Colonic mucosa (tissue), 4 donors: ENCODE measurements around the gene ZFP1. TPM values are rescaled to one million over a fixed set of nuclear protein-coding genes. Genes with fewer than 3 reads are reported as not detected.

Source experiments
- DNase-seq: peaks from one replicate; pipeline ENCODE4 v3.0.0-alpha.2; 2020
- H3K27ac ChIP-seq: fragments of 200-600 bp; one replicate; pipeline ENCODE4 v1.8.0; 2021
- H3K27me3 ChIP-seq: fragments of 200-600 bp; one replicate; pipeline ENCODE4 v1.8.0; 2021
- H3K36me3 ChIP-seq: fragments of 200-600 bp; one replicate; pipeline ENCODE4 v1.8.0; 2021
- H3K4me1 ChIP-seq: fragments of 200-600 bp; one replicate; pipeline ENCODE4 v1.8.0; 2021; ENCODE audit warnings: mild to moderate bottlenecking
- H3K4me3 ChIP-seq: fragments of 200-600 bp; one replicate; pipeline ENCODE4 v1.8.0; 2021
- H3K9ac ChIP-seq, 2 donors: one replicate each; pipeline ENCODE4 v1.7.0; 2013; ENCODE audit warnings: control low read depth in 2 of 2, low read depth in 2 of 2, low read length in 2 of 2
- H3K9me3 ChIP-seq: fragments of 200-600 bp; one replicate; pipeline ENCODE4 v1.8.0; 2021
- CTCF ChIP-seq: fragments of 200-600 bp; IDR thresholded peaks from one replicate; pipeline ENCODE4 v1.8.0; 2022; ENCODE audit warnings: antibody characterized with exemption, mild to moderate bottlenecking
- intact Hi-C: fragments of 100-400 bp; cut with DNase I; formaldehyde crosslinking; loops from one replicate; pipeline ENCODE4 v1.14.1; 2022
- total RNA-seq, 2 donors: library from RNA; stranded (reverse); fragmentation: NEBNext Ultra II Directional in 1 of 2; extraction: Animal tissue kit (Norgen Biotek cat#: 25700) in 1 of 2; gene quantifications; one replicate each; pipeline ENCODE4 v1.2.1, GENCODE V29; 2021
- donor health status: healthy.
- donor health status: DM: no; HTN: no; CAD: no.
- donor health status: DM: no; HTN: no; CAD: no.

ZFP1 gene
- total RNA-seq, 2 donors from 2014 or later: 4.3 to 9.9 TPM

- no peak for TF ChIP-seq CTCF
- no peak overlapping the region for H3K27ac ChIP-seq
- intact Hi-C loops: loop anchor here (10.0 kb wide), 1 partner anchor 191 kb away; no protein-coding TSS in a partner anchor
- H3K4me3 ChIP-seq: no peak overlapping the region
- H3K4me1 ChIP-seq: no peaks in the 10 kb centered on the region
- no peak overlapping the region for H3K9ac ChIP-seq
- no peaks in the 10 kb centered on the region for H3K36me3 ChIP-seq
- DNase-seq: no peak
- no peaks in the 10 kb centered on the region for H3K27me3 ChIP-seq
- no peaks in the 10 kb centered on the region for H3K9me3 ChIP-seq
Observed at GRCh38 chr16:75193730-75194444, 45.6 kb downstream of the ZFP1 start.

- Histone ChIP-seq H3K9me3 (no peaks in the 10 kb centered on the region), H3K36me3 (no peaks in the 10 kb centered on the region), H3K27ac (no peak overlapping the region), H3K9ac (no peak overlapping the region), H3K4me1 (no peaks in the 10 kb centered on the region), H3K27me3 (no peaks in the 10 kb centered on the region), H3K4me3 (no peak overlapping the region)
- intact Hi-C loops: loop anchor here (10.0 kb wide), 1 partner anchor 189 kb away; no protein-coding TSS in a partner anchor
- DNase-seq: no peak
- no peak for TF ChIP-seq CTCF
Observed at GRCh38 chr16:75195811-75196790, 47.8 kb downstream of the ZFP1 start.

GRCh38 chr16:75196836-75197235, 48.5 kb downstream of the ZFP1 start:
- no peak for TF ChIP-seq CTCF
- H3K27me3 ChIP-seq: no peaks in the 10 kb centered on the region
- H3K4me3 ChIP-seq: no peak overlapping the region
- H3K27ac ChIP-seq: no peak overlapping the region
- intact Hi-C loops: loop anchor here (10.0 kb wide), 1 partner anchor 188 kb away; no protein-coding TSS in a partner anchor
- no peak for DNase-seq
- H3K9ac ChIP-seq: no peak overlapping the region
- H3K36me3 ChIP-seq: no peaks in the 10 kb centered on the region
- H3K9me3 ChIP-seq: no peaks in the 10 kb centered on the region
- no peaks in the 10 kb centered on the region for H3K4me1 ChIP-seq

DNA sequence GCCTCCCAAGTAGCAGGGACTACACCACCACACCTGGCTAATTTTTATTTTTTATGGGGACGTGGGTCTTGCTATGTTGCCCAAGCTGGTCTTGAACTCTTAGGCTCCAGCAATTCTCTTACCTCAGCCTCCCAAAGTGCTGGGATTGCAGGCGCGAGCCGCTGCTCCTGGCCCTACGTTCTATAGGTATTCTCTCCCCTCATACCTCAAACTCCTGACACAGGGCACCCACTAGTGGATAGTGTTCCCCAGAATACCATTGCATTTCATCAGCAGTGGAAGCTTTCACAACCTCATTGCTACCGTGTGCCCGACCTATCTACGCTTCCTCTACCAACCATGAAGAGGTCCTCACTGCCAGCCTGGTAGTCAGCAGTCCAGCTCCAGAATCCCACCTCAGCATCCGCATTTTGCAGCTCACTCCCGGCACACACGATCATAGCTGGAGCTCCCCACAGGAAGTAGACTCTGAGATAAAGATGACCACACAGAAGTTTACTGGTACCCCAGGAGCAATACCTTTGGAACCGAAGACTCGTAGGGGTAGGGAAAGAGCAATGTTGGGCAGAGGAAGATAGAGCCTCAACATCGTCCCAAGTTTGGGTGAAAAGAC, 49.3 kb downstream of the ZFP1 start:
- TF ChIP-seq CTCF: no peak
- H3K27ac ChIP-seq: no peak overlapping the region
- H3K27me3 ChIP-seq: no peaks in the 10 kb centered on the region
- no peaks in the 10 kb centered on the region for H3K4me1 ChIP-seq
- no peak for DNase-seq
- no peak overlapping the region for H3K4me3 ChIP-seq
- intact Hi-C loops: loop anchor here (10.0 kb wide), 1 partner anchor 187 kb away; no protein-coding TSS in a partner anchor
- H3K36me3 ChIP-seq: no peaks in the 10 kb centered on the region
- H3K9me3 ChIP-seq: no peaks in the 10 kb centered on the region
- no peak overlapping the region for H3K9ac ChIP-seq

DNA sequence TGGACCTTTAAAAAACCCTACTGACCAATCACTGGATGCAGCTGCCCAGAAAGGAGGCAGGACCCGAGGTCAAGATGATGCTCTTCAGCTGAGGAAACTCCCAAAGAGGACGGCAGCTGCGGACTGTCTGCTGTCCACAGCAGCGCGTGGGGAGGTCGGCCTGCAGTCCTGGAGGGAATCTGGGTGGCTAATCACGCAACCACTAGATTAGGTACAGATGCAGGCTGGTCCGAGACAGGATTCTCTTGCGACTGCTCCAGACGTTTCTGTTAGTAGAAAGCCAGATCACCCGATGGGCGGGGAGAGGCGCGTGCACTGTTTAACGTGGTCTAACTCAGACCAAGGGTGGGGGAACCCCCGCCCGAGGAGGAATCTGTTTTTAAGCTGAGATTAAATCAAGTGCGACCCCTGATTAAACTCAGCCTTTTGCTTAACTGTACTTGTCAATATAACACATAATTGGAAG, 49.8 kb downstream of the ZFP1 start:
- DNase-seq: no peak
- Histone ChIP-seq H3K9ac (no peak overlapping the region), H3K27me3 (no peaks in the 10 kb centered on the region), H3K9me3 (no peaks in the 10 kb centered on the region), H3K4me1 (no peaks in the 10 kb centered on the region), H3K4me3 (no peak overlapping the region), H3K36me3 (no peaks in the 10 kb centered on the region), H3K27ac (no peak overlapping the region)
- intact Hi-C loops: loop anchor here (10.0 kb wide), 1 partner anchor 187 kb away; no protein-coding TSS in a partner anchor
- no peak for TF ChIP-seq CTCF
